ENCODE measurements around the gene EPB41L2. TPM values are rescaled to one million over a fixed set of nuclear protein-coding genes. Genes with fewer than 3 reads are reported as not detected.

Gene EPB41L2
- total RNA-seq, 1 donor from 2014 or later = 124 TPM

DNA sequence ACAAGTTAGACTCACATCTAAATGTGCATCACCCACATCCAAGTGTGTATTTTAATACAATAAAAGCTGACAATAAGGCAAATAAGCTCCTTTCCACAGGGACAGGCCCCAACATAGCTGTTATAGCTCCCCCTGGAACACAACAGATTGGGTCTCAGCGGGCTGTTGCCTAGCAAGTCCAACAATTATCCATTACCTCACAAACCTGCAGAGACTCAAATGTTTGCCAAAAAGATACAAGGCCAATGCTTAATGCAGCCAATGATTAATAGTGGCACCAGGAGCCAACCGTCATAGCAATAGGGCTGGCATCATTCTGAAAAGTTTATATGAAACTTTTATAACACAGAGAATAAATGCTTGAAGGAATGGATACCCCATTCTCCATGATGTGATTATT is 35.7 kb downstream of the EPB41L2 start:
- ATAC-seq = no peak
- TF ChIP-seq CTCF (IDR thresholded peaks at IDR 0.05) = no peak
- no peak overlapping the region for H3K27ac ChIP-seq
- no peaks in the 10 kb centered on the region for H3K4me1 ChIP-seq
- H3K4me3 ChIP-seq = no peak overlapping the region
- no peaks in the 10 kb centered on the region for H3K9me3 ChIP-seq
- no peak for DNase-seq
- intact Hi-C loops (cut with DNase I) = no loop called here
- no peaks in the 10 kb centered on the region for H3K27me3 ChIP-seq (ENCODE audit: low read depth)
- no peaks in the 10 kb centered on the region for H3K36me3 ChIP-seq

DNA sequence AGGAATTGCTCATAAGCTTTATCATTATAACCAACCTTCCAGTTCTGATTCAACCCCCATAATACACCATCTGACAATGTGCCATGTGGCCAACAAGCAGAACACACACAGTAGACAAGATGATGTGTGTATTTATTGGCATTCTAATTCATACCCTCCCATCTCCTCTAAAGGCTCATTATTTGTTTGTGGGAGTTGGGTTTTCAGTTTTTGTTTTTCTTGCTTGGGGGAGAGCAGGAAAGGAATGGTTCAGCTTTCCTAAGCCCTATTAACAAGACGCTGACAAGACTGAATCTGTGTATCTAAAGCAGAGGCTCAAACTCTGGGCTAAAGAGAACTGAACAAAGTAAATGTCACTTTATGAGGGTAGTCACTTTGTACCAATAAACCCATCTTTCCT is 36.8 kb downstream of the EPB41L2 start:
- no peak for ATAC-seq
- intact Hi-C loops (cut with DNase I) = no loop called here
- Histone ChIP-seq H3K4me3 (no peak overlapping the region), H3K36me3 (no peaks in the 10 kb centered on the region), H3K27me3 (ENCODE audit: low read depth) (no peaks in the 10 kb centered on the region), H3K4me1 (no peaks in the 10 kb centered on the region), H3K27ac (no peak overlapping the region), H3K9me3 (no peaks in the 10 kb centered on the region)
- TF ChIP-seq CTCF (IDR thresholded peaks at IDR 0.05) = no peak
- no peak for DNase-seq

DNA sequence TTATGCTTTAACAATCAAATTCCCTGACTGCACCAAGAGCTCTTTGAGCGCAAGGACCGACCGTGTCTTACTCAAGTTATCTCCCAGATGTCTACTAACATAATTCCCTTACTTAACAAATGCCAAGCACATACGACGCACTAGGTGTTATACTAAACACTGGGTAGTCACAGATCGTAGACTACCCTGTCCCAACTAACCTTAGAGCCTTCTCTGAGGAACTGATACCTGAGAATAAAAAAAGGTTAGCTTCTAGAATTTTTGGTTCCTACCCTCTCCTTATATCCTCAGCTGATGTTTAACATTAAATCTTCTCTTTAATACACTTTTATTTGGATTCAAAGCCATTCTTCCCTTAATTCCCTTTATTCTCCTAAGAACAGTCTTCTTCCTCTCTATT is 38.5 kb downstream of the EPB41L2 start:
- intact Hi-C loops (cut with DNase I) = no loop called here
- DNase-seq = no peak
- no peaks in the 10 kb centered on the region for H3K9me3 ChIP-seq
- H3K27ac ChIP-seq = no peak overlapping the region
- H3K36me3 ChIP-seq = no peaks in the 10 kb centered on the region
- no peak for TF ChIP-seq CTCF (IDR thresholded peaks at IDR 0.05)
- no peaks in the 10 kb centered on the region for H3K27me3 ChIP-seq (ENCODE audit: low read depth)
- H3K4me1 ChIP-seq = no peaks in the 10 kb centered on the region
- no peak overlapping the region for H3K4me3 ChIP-seq
- ATAC-seq = no peak

DNA sequence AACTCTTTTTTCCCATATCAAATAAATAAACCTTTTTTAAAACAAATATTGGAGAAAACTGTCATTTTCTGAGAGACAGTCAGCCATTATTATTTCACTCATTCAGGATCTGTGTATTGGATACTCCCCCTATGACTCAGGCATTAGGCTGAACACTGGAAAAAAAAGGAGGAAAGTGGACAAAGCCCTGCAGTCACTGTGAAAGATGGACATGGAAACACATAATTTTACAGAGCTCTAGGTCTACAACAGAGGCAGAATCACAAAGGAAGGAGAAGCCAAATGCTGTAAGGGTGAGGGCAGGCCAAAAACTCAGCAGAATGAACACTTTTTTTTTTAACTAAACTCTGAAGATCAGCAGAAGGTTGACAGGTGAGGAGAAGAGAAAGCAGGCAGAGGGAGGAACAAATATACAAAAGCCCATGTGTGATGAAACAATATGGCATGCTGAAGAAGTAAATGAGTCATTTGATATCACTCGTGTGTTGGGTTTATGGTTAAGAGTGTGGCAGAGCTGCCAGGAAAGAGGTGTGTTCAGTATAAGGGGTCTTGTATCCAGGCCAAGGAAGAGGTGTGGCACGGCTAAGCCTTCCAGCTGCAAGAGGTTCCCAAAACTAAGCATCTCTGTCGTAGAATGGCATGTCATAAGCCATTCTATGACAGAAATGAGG is 39.1 kb downstream of the EPB41L2 start:
- no peaks in the 10 kb centered on the region for H3K36me3 ChIP-seq
- H3K27me3 ChIP-seq (ENCODE audit: low read depth) = no peaks in the 10 kb centered on the region
- no peak for ATAC-seq
- TF ChIP-seq CTCF (IDR thresholded peaks at IDR 0.05) = no peak
- no peaks in the 10 kb centered on the region for H3K9me3 ChIP-seq
- no peak overlapping the region for H3K4me3 ChIP-seq
- H3K27ac ChIP-seq = no peak overlapping the region
- no peak for DNase-seq
- intact Hi-C loops (cut with DNase I) = no loop called here
- no peaks in the 10 kb centered on the region for H3K4me1 ChIP-seq

GRCh38 chr6:131022691-131023090 is 40.4 kb downstream of the EPB41L2 start:
- TF ChIP-seq CTCF (IDR thresholded peaks at IDR 0.05) = no peak
- no peak overlapping the region for H3K27ac ChIP-seq
- no peak for ATAC-seq
- intact Hi-C loops (cut with DNase I) = no loop called here
- no peak for DNase-seq
- no peaks in the 10 kb centered on the region for H3K27me3 ChIP-seq (ENCODE audit: low read depth)
- no peaks in the 10 kb centered on the region for H3K9me3 ChIP-seq
- no peaks in the 10 kb centered on the region for H3K4me1 ChIP-seq
- no peak overlapping the region for H3K4me3 ChIP-seq
- no peaks in the 10 kb centered on the region for H3K36me3 ChIP-seq
